ENCODE results near the gene SAMMSON. TPM values are rescaled to one million over a fixed set of nuclear protein-coding genes. Genes with fewer than 3 reads are reported as not detected.
A peak's percentile ranks its signal among the peaks of the same experiment; 100 is the strongest.

The SAMMSON gene
- total and polyA plus RNA-seq, 9 of the 15 experiments (the other 6 are each of a cell fraction or from before 2014, with no cell fraction given) = 0.65 to 4.4 (median 1.9) TPM

- TF ChIP-seq ZBTB1 (CRISPR knock-in tag; IDR thresholded peaks at IDR 0.05; ENCODE audit: borderline replicate concordance, low read depth) = no peak
- no peak for TF ChIP-seq ZEB2 (IDR thresholded peaks at IDR 0.05)
- no peak for TF ChIP-seq BCL6 (CRISPR knock-in tag; IDR thresholded peaks at IDR 0.05)
- TF ChIP-seq EWSR1 (IDR thresholded peaks at IDR 0.05; ENCODE audit: borderline replicate concordance, low read depth, partially characterized antibody) = no peak
- TF ChIP-seq ZNF140 (CRISPR knock-in tag; IDR thresholded peaks at IDR 0.05) = no peak
- no peak for TF ChIP-seq BRF2 (IDR thresholded peaks at IDR 0.05; ENCODE audit: borderline replicate concordance, insufficient read depth, insufficient read length)
- TF ChIP-seq BRCA1 (IDR thresholded peaks at IDR 0.05) = no peak
- no peak for TF ChIP-seq BRCA1 (CRISPR knock-in tag; IDR thresholded peaks at IDR 0.05)
- TF ChIP-seq ZMIZ1 (IDR thresholded peaks at IDR 0.05; ENCODE audit: low read depth in 2 of 2, low read length in 2 of 2) = peak in 1 of 2 experiments; percentile 71; a peak in 2 of 4 replicates
- TF ChIP-seq MTA2 (IDR thresholded peaks at IDR 0.05; ENCODE audit: low read depth) = no peak
- TF ChIP-seq CBFA2T3 (IDR thresholded peaks at IDR 0.05) = no peak
- no peak for TF ChIP-seq CCAR2 (IDR thresholded peaks at IDR 0.05; ENCODE audit: low read depth, low read length)
- TF ChIP-seq PHTF2 (CRISPR knock-in tag; IDR thresholded peaks at IDR 0.05) = no peak
- no peak for TF ChIP-seq PYGO2 (tag; IDR thresholded peaks at IDR 0.05)
- TF ChIP-seq NR2F6 (CRISPR knock-in tag; IDR thresholded peaks at IDR 0.05) = no peak
- no peak for TF ChIP-seq NFXL1 (CRISPR knock-in tag; IDR thresholded peaks at IDR 0.05)
- no peak for TF ChIP-seq MBD1 (CRISPR knock-in tag; IDR thresholded peaks at IDR 0.05)
- no peak for TF ChIP-seq ZNF347 (CRISPR knock-in tag; IDR thresholded peaks at IDR 0.05; ENCODE audit: low read depth)
- TF ChIP-seq ATF3 (IDR thresholded peaks at IDR 0.05) = peak; percentile 71
- TF ChIP-seq ATF3 (CRISPR knock-in tag; conservative IDR thresholded peaks at IDR 0.05) = 0 out of 2 replicates have a peak, but pooled peaks have one; percentile 59
- TF ChIP-seq ZNF79 (CRISPR knock-in tag; IDR thresholded peaks at IDR 0.05; ENCODE audit: low read depth) = no peak
- TF ChIP-seq HSF4 (CRISPR knock-in tag; IDR thresholded peaks at IDR 0.05; ENCODE audit: borderline replicate concordance) = no peak
- TF ChIP-seq ZC3H8 (IDR thresholded peaks at IDR 0.05) = no peak
Measured at GRCh38 chr3:69999140-70000027, at the start of gene SAMMSON (continued).

All from K562 (cell line).